A549 treated with GW870086 at 1 μM for 4 hours (cell line): Measurements from ENCODE around the gene ADD2. TPM values are rescaled to one million over a fixed set of nuclear protein-coding genes. Genes with fewer than 3 reads are reported as not detected.

ENCODE experiments used
- total RNA-seq: library from RNA; stranded (reverse); fragments of 200-300 nt; extraction: Qiagen RNA extraction; gene quantifications from 5 replicates; pipeline ENCODE4 v1.2.3, GENCODE V29; 2022; ENCODE audit warnings: low read depth

ADD2 gene
- total RNA-seq, result 18.8 to 27.9 TPM (median 24.0 TPM) in 5 replicates

DNA sequence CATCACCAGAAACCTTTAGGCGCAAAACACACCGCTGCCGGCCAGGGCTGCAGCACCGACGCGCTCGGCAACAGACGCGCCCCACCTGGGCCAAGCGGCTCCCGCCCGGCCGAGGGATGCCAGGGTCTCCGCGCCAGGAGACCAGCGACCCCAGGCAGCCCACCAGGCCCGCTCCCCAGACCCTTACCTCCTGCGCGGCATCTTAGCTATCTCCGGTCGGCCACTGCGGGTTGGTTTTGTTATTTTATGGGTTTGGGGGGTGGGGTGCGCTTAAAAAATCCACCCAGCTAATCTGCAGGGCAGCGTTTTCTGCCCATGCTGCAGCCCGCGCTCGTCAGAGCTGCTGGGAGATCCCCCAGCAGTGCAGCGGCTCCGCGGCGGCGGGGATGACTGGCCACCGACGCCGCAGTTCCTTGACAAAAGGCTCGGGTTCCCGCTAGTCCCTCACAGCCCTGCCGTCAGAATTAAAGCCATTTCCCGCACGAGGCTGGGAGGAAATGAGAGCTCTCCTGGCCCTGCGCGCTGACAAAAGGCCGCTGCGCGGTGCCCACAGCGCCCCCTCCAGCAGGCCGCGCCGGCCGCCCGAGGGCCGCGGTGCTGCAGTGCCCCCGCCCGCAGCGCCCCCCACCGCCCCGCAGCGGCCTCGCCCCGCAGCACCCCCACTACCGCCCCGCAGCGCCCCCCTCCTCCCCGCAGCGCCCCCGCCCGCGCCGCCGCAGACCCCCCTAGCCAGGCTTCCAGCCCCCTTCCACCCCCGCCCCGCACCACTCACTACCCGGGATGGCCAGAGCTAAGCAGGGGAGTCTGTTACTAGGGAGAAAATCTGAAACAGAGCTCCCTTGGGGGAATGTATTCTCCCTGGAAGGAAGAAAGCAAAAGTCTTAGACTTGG lies at the start of gene ADD2:
Gene ADD2 (minus strand): TSS at position 502 of the 891 bp plus-strand sequence. CDS start 61,792 bp downstream, outside the sequence.

DNA sequence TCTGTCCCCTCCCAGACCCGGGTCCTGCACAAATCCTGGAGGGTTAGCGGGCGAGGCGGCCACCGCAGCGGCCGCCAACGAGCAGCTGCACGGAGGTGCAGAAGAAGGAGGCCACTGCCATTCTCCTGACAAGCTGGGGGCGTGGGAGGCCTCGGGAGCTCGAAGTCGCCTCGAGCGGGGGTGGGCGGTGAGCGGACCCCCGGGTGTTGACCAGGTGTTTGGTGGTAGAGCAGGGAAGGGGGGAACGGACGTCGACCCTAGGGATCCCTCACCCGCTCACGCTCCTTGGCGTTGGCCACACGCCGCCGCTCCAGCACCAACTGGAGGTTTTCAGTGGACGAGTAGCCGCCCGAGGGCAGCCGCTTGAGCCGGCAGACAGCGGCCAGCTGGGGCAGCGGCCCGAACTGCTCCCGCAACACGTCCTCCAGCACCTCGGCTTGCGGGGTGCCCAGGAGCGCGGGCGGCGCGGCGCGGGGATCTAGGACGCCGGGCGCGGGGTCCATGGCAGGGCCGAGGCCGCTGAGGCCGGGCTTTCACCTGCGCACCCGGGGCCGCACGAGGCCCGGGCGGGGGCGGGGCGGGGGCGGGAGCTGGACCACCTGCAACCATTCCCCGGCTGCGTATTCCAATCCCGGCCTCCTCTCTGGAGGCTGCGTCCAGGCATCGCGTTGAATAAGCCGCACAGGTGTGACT lies 22.3 kb upstream of the ADD2 start, which contains the start of gene FIGLA:
Gene FIGLA (minus strand): TSS at position 508 of the 693 bp plus-strand sequence. CDS start 5 bp downstream, at position 503.

Other genes with a start within 250 kb of the ADD2 start
- gene TGFA, start 214.4 kb downstream of the ADD2 start, total RNA-seq, result 4.4 to 5.2 TPM (median 4.7 TPM) in 5 replicates
- not detected in 5 replicates for gene FIGLA, start 22.4 kb upstream of the ADD2 start, total RNA-seq
- not detected in 5 replicates for gene CLEC4F, start 52.4 kb upstream of the ADD2 start, total RNA-seq
- not detected in 5 replicates for gene CD207, start 67.6 kb upstream of the ADD2 start, total RNA-seq
- gene VAX2, start 132.4 kb upstream of the ADD2 start, total RNA-seq, result 3.4 to 4.7 TPM (median 4.0 TPM) in 5 replicates
- 1.2 to 2.5 TPM (median 2.4 TPM) in 5 replicates for gene ATP6V1B1, start 167.7 kb upstream of the ADD2 start, total RNA-seq
- 0.12 TPM in 1 of 5 replicates, not detected in the others for gene ANKRD53, start 210.4 kb upstream of the ADD2 start, total RNA-seq
- 71.1 to 85.5 TPM (median 78.7 TPM) in 5 replicates for gene TEX261, start 226.7 kb upstream of the ADD2 start, total RNA-seq